AG04449 (cell line): Measurements from ENCODE around the gene RANGRF.

ENCODE experiments used
- CTCF ChIA-PET: fragments of 350-600 bp; formaldehyde crosslinking; extraction: SDS; loops from one replicate; lab custom pipeline; 2021; ENCODE audit warnings: antibody characterized with exemption; lab: Yijun Ruan, JAX
- POLR2A ChIA-PET: fragments of 400-600, 350-600 bp; formaldehyde crosslinking; extraction: SDS; loops from one replicate; lab custom pipeline; 2020; ENCODE audit warnings: antibody characterized with exemption, inconsistent platforms; lab: Yijun Ruan, JAX
- DNase-seq: peaks from one replicate; pipeline ENCODE4 v3.0.0-alpha.2; 2010; ENCODE audit warnings: low read depth, low spot score
- H3K4me3 ChIP-seq: 2 replicates; pipeline ENCODE4 v1.5.1; 2011; ENCODE audit warnings: low read depth, mild to moderate bottlenecking, control low read depth, low read length
- CTCF ChIP-seq: IDR thresholded peaks from one replicate; pipeline ENCODE4 v1.5.1; 2011; ENCODE audit warnings: mild to moderate bottlenecking, moderate library complexity, low read length, control low read depth, inconsistent platforms; ENCODE audit not compliant: insufficient read depth; ENCODE audit errors: missing control alignments

Gene RANGRF

GRCh38 chr17:8264836-8265542, 23.5 kb upstream of the RANGRF start:
- no peak for TF ChIP-seq CTCF
- CTCF ChIA-PET, result no interaction called here
- no peak overlapping the region for H3K4me3 ChIP-seq
- no peak for DNase-seq
- POLR2A ChIA-PET, result no interaction called here

GRCh38 chr17:8266648-8267479, 21.6 kb upstream of the RANGRF start:
- POLR2A ChIA-PET, result no interaction called here
- no peak overlapping the region for H3K4me3 ChIP-seq
- no peak for TF ChIP-seq CTCF
- no peak for DNase-seq
- CTCF ChIA-PET, result interaction anchor here (1.8 kb wide), 1 partner anchor 34 kb away, joined by 4 read pairs; no protein-coding TSS in a partner anchor

GRCh38 chr17:8267480-8268147, 20.9 kb upstream of the RANGRF start:
- ChIA-PET POLR2A (no interaction called here), CTCF (interaction anchor here (1.8 kb wide), 1 partner anchor 33 kb away, joined by 4 read pairs; no protein-coding TSS in a partner anchor)
- no peak for TF ChIP-seq CTCF
- no peak for DNase-seq
- H3K4me3 ChIP-seq, result no peak overlapping the region

- no peak for DNase-seq
- POLR2A ChIA-PET, result interaction anchor here (0.6 kb wide), 1 partner anchor 9 kb away, joined by 3 read pairs; no protein-coding TSS in a partner anchor
- no peak overlapping the region for H3K4me3 ChIP-seq
- CTCF ChIA-PET, result interaction anchor here (1.8 kb wide), 1 partner anchor 32 kb away, joined by 4 read pairs; no protein-coding TSS in a partner anchor
- TF ChIP-seq CTCF, result no peak
Measured at GRCh38 chr17:8268550-8269298, 19.7 kb upstream of the RANGRF start.

- no peak for DNase-seq
- CTCF ChIA-PET, result no interaction called here
- POLR2A ChIA-PET, result no interaction called here
- no peak overlapping the region for H3K4me3 ChIP-seq
- no peak for TF ChIP-seq CTCF
Measured at GRCh38 chr17:8272421-8272820, 16.0 kb upstream of the RANGRF start.
